ENCODE measurements around the gene IQSEC1. TPM values are rescaled to one million over a fixed set of nuclear protein-coding genes. Genes with fewer than 3 reads are reported as not detected.

The IQSEC1 gene
- total and polyA plus RNA-seq, 2 donors (not counting 1 experiment from before 2014, with no cell fraction given) = 4.3 to 18.2 TPM

DNA sequence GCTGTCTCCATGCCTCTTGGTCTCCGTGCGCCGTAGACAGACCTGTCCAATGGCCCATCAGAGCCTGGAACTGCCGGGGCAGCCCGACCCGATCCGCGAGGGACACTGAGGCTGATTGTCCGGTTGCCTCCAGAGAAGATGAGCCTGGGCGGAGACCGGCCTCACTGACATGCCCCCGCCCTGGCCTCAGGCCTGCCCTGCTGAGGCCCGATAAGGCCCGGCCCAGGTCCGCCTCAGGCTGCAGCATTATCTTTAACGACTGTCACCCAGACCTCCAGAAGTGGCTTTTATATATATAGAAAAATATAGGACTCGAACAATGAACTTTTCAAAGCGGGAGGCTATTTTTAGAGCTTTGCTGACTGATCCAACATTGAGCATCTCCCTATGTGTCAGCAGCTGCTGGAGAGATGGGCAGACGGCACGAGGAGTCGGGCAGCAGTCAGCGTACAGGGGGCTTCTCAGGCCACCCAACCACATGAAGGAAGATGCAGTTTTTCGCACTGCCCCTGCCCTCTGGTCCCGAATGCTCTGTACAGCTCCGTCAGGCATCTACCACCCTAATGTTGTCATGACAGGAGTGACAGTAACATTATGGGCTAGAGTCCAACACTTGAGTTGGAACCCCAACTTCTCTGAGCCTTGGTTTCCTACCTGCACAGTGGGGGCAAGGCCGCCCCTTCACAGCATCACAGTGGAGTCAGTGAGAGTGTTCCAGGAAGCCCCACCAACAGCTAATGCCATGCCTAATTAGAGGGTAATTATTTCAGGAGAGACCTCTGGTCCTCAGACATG is 119.8 kb downstream of the IQSEC1 start:
- Histone ChIP-seq H3K36me3 (ENCODE audit: control insufficient read depth, insufficient read depth, low read length) (no peaks in the 10 kb centered on the region), H3K79me2 (ENCODE audit: control insufficient read depth, insufficient read depth, low read length) (no peaks in the 10 kb centered on the region), H3K4me1 (ENCODE audit: control insufficient read depth, extremely low read depth, insufficient read depth, low read length) (no peaks in the 10 kb centered on the region), H3K9ac (ENCODE audit: insufficient read depth, low read length) (no peak overlapping the region), H3K4me3 (replicated peaks in 1 of 4; ENCODE audit: control extremely low read depth in 1 of 4, insufficient read depth in 1 of 4, low read depth in 3 of 4, low read length in 4 of 4) (no peak overlapping the region), H3K27me3 (ENCODE audit: control insufficient read depth, insufficient read depth, low read length) (no peaks in the 10 kb centered on the region), H2AFZ (ENCODE audit: low read length) (no peak overlapping the region), H3K27ac (ENCODE audit: insufficient read depth, low read length) (no peak overlapping the region), H4K20me1 (ENCODE audit: control insufficient read depth, extremely low read depth, insufficient read depth, low read length) (no peaks in the 10 kb centered on the region), H3K9me3 (ENCODE audit: control insufficient read depth, insufficient read depth, low read depth, low read length) (no peaks in the 10 kb centered on the region), H3K4me2 (ENCODE audit: extremely low read depth, insufficient read depth, low read length) (no peak overlapping the region)
- TF ChIP-seq EZH2 (IDR thresholded peaks at IDR 0.05; ENCODE audit: low read length, missing control alignments) = no peak
- TF ChIP-seq, protein P1, sequence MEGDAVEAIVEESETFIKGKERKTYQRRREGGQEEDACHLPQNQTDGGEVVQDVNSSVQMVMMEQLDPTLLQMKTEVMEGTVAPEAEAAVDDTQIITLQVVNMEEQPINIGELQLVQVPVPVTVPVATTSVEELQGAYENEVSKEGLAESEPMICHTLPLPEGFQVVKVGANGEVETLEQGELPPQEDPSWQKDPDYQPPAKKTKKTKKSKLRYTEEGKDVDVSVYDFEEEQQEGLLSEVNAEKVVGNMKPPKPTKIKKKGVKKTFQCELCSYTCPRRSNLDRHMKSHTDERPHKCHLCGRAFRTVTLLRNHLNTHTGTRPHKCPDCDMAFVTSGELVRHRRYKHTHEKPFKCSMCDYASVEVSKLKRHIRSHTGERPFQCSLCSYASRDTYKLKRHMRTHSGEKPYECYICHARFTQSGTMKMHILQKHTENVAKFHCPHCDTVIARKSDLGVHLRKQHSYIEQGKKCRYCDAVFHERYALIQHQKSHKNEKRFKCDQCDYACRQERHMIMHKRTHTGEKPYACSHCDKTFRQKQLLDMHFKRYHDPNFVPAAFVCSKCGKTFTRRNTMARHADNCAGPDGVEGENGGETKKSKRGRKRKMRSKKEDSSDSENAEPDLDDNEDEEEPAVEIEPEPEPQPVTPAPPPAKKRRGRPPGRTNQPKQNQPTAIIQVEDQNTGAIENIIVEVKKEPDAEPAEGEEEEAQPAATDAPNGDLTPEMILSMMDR (conservative IDR thresholded peaks at IDR 0.05 in 1 of 2, IDR thresholded peaks at IDR 0.05 in 1 of 2; ENCODE audit: low read depth in 1 of 2, low read length in 2 of 2) = no peak
- no peak for DNase-seq (ENCODE audit: low read depth in 2 of 2)

DNA sequence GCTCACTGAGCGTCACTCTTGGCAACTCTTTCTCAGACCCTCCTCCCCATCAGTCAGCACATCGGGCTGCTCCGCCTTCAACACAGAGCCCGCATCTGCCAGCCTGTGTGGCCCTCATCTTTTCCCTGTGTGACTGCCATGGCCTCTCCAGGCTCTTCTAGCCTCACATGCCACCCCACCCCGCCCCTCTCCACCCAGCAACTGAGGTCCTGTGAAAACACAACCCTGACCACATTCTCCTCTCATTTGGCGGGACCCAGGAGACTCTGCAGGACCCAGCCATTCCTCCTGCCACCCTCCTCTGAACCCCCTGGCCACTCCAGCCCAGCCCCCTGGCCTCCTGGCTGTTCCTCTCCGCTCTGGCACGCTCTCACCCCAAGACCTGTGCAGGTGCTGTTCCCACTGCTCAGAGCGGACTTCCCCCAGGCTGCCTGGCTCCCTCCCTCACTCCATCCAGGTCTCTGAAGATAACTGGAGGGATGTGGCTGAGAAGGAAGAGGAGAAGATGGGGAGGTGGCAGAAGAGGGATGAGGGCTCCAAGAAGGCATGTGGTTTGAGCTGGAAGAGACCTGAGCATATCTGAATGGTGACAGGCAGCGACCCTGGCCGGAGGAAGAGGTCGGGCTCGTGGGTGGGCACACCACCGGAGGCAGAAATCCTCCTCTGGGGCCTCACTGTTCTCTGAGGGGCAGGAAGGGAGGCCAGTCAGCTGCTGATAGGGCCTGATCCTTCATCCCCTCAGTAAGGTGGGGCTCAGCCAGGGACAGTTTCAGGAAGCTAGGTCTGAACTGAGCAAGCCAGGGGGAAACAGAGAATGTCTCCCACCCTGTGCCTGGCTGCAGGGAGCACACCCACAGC is 120.7 kb downstream of the IQSEC1 start:
- Histone ChIP-seq H3K27me3 (ENCODE audit: control insufficient read depth, insufficient read depth, low read length) (no peaks in the 10 kb centered on the region), H3K27ac (ENCODE audit: insufficient read depth, low read length) (no peak overlapping the region), H3K4me2 (ENCODE audit: extremely low read depth, insufficient read depth, low read length) (no peak overlapping the region), H3K4me1 (ENCODE audit: control insufficient read depth, extremely low read depth, insufficient read depth, low read length) (peaks cover 6% of the 10 kb centered on the region), H3K9ac (ENCODE audit: insufficient read depth, low read length) (no peak overlapping the region), H4K20me1 (ENCODE audit: control insufficient read depth, extremely low read depth, insufficient read depth, low read length) (no peaks in the 10 kb centered on the region), H3K9me3 (ENCODE audit: control insufficient read depth, insufficient read depth, low read depth, low read length) (no peaks in the 10 kb centered on the region), H2AFZ (ENCODE audit: low read length) (no peak overlapping the region), H3K36me3 (ENCODE audit: control insufficient read depth, insufficient read depth, low read length) (no peaks in the 10 kb centered on the region), H3K4me3 (replicated peaks in 1 of 4; ENCODE audit: control extremely low read depth in 1 of 4, insufficient read depth in 1 of 4, low read depth in 3 of 4, low read length in 4 of 4) (no peak overlapping the region), H3K79me2 (ENCODE audit: control insufficient read depth, insufficient read depth, low read length) (no peaks in the 10 kb centered on the region)
- no peak for DNase-seq (ENCODE audit: low read depth in 2 of 2)
- TF ChIP-seq, protein P1 (conservative IDR thresholded peaks at IDR 0.05 in 1 of 2, IDR thresholded peaks at IDR 0.05 in 1 of 2; ENCODE audit: low read depth in 1 of 2, low read length in 2 of 2) = no peak
- TF ChIP-seq EZH2 (IDR thresholded peaks at IDR 0.05; ENCODE audit: low read length, missing control alignments) = no peak
